A549 (cell line): ENCODE results near the gene CHRM5.

Experiments
- RCOR1 ChIP-seq: fragments of 150-350 bp; IDR thresholded peaks from 2 replicates; pipeline ENCODE4 v1.6.1; 2014; ENCODE audit warnings: antibody characterized with exemption, low read length, low read depth
- TF ChIP-seq, protein P1 (sequence below): fragments of >200 bp; sonication (Bioruptor Twin); formaldehyde crosslinking; IDR thresholded peaks from 3 replicates; pipeline ENCODE4 v1.5.1; 2016

DNA sequence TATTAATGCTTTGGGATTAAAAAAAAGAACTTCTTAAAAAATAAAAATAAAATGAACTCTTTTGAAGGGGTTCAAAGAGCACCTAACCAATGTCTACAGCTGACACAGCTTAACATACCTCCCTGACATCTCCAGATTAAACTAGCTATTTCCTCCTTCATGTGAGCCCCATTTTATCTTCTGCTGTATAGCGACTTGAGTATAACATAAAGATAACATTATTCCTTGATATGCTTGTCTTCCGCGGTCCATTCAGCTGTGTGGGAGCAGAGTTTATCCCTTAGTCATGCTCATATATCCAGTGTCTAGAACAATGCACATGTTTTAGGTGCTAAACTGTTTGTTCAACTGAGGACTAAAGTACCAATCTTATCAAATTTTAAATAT, 7.8 kb upstream of the CHRM5 start:
- TF ChIP-seq RCOR1, result no peak
- TF ChIP-seq, protein P1, sequence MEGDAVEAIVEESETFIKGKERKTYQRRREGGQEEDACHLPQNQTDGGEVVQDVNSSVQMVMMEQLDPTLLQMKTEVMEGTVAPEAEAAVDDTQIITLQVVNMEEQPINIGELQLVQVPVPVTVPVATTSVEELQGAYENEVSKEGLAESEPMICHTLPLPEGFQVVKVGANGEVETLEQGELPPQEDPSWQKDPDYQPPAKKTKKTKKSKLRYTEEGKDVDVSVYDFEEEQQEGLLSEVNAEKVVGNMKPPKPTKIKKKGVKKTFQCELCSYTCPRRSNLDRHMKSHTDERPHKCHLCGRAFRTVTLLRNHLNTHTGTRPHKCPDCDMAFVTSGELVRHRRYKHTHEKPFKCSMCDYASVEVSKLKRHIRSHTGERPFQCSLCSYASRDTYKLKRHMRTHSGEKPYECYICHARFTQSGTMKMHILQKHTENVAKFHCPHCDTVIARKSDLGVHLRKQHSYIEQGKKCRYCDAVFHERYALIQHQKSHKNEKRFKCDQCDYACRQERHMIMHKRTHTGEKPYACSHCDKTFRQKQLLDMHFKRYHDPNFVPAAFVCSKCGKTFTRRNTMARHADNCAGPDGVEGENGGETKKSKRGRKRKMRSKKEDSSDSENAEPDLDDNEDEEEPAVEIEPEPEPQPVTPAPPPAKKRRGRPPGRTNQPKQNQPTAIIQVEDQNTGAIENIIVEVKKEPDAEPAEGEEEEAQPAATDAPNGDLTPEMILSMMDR, result no peak
